SK-MEL-5 (cell line): Measurements from ENCODE around the gene USP20. TPM values are rescaled to one million over a fixed set of nuclear protein-coding genes. Genes with fewer than 3 reads are reported as not detected.
"Not testable (repeated sequence)": the region's sequence is repeated elsewhere in the genome, so short reads cannot be mapped to it uniquely, and the experiment has no call there.

ENCODE experiments used
- DNase-seq: peaks from one replicate; pipeline ENCODE4 v3.0.0-alpha.2; 2016; ENCODE audit warnings: low read depth, low spot score
- in situ Hi-C: cut with HindIII; loops from 2 replicates; pipeline ENCODE4 v1.10.0; 2016; ENCODE audit warnings: low sequenced_read_pairs, high pct_unique_total_duplicates, low pct_unique_long_range_greater_than_20kb
- polyA plus RNA-seq, 2 experiments: library from polyadenylated mRNA; depleted of rRNA; stranded (reverse); fragments of >200 nt; gene quantifications; 2 replicates each; pipeline ENCODE4 v1.2.3, GENCODE V29; 2015
- total RNA-seq: library from RNA; depleted of rRNA; stranded (reverse); fragments of >200 nt; shearing (Covaris generic); gene quantifications from 2 replicates; pipeline ENCODE4 v1.2.3, GENCODE V29; 2014; rRNA removed

USP20 gene
- total RNA-seq, result 3.7 and 4.9 TPM in 2 replicates
- polyA plus RNA-seq (2015; cell fraction: cytosol; rRNA removed), result 18.6 and 32.8 TPM in 2 replicates
- 90.1 and 95.1 TPM in 2 replicates for polyA plus RNA-seq (2015; cell fraction: nucleus; rRNA removed)

- in situ Hi-C loops, result no loop called here
- DNase-seq, result peak; percentile 96
Measured at GRCh38 chr9:129835128-129835859, at the start of gene USP20, which contains the start of gene C9orf78. TSS of gene USP20 (plus strand) at chr9:129835458. CDS start at chr9:129852556, 17,098 bp downstream. TSS of gene C9orf78 (minus strand) at chr9:129835275. CDS start at chr9:129835221, 54 bp downstream.

- no peak for DNase-seq
- in situ Hi-C loops, result no loop called here
Measured at GRCh38 chr9:129785866-129786265, 49.4 kb upstream of the USP20 start.

- in situ Hi-C loops, result no loop called here
- no peak for DNase-seq
Measured at GRCh38 chr9:129786481-129786880, 48.8 kb upstream of the USP20 start.

GRCh38 chr9:129794549-129794948, 40.7 kb upstream of the USP20 start:
- in situ Hi-C loops, result no loop called here
- no peak for DNase-seq

- in situ Hi-C loops, DNase-seq: not testable (repeated sequence)
Measured at GRCh38 chr9:129796029-129796428, 39.2 kb upstream of the USP20 start.

GRCh38 chr9:129798973-129799372, 36.3 kb upstream of the USP20 start:
- in situ Hi-C loops, result no loop called here
- DNase-seq, result no peak

GRCh38 chr9:129801504-129801903, 33.8 kb upstream of the USP20 start:
- DNase-seq, result no peak
- in situ Hi-C loops, result no loop called here

- in situ Hi-C loops, result no loop called here
- DNase-seq, result peak; percentile 95
Measured at GRCh38 chr9:129802833-129803675, 32.2 kb upstream of the USP20 start, which contains the start of gene TOR1B. TSS of gene TOR1B (plus strand) at chr9:129803184. CDS start at chr9:129803213, 29 bp downstream.

GRCh38 chr9:129803676-129804060, 31.6 kb upstream of the USP20 start:
- in situ Hi-C loops, result no loop called here
- no peak for DNase-seq

- in situ Hi-C loops, result no loop called here
- DNase-seq, result no peak
Measured at GRCh38 chr9:129806061-129806460, 29.2 kb upstream of the USP20 start.

GRCh38 chr9:129809346-129809745, 25.9 kb upstream of the USP20 start:
- in situ Hi-C loops, result no loop called here
- DNase-seq, result no peak

- DNase-seq, result no peak
- in situ Hi-C loops, result no loop called here
Measured at GRCh38 chr9:129810116-129810515, 25.1 kb upstream of the USP20 start.

GRCh38 chr9:129810788-129811187, 24.5 kb upstream of the USP20 start:
- DNase-seq, result no peak
- in situ Hi-C loops, result no loop called here

GRCh38 chr9:129811967-129812363, 23.3 kb upstream of the USP20 start:
- in situ Hi-C loops, result no loop called here
- DNase-seq, result no peak

GRCh38 chr9:129812385-129812784, 22.9 kb upstream of the USP20 start:
- in situ Hi-C loops, result no loop called here
- no peak for DNase-seq

- no peak for DNase-seq
- in situ Hi-C loops, result no loop called here
Measured at GRCh38 chr9:129813661-129814060, 21.6 kb upstream of the USP20 start.

GRCh38 chr9:129814432-129815223, 20.6 kb upstream of the USP20 start:
- in situ Hi-C loops, result no loop called here
- DNase-seq, result no peak

- no peak for DNase-seq
- in situ Hi-C loops, result no loop called here
Measured at GRCh38 chr9:129815278-129815677, 20.0 kb upstream of the USP20 start.
